Superior temporal gyrus (tissue), 1 donor: ENCODE data around the gene ZNF451.

Experiments used
- DNase-seq: peaks from one replicate; pipeline ENCODE4 v3.0.0-alpha.2; 2016; ENCODE audit errors: extremely low spot score

The ZNF451 gene

DNA sequence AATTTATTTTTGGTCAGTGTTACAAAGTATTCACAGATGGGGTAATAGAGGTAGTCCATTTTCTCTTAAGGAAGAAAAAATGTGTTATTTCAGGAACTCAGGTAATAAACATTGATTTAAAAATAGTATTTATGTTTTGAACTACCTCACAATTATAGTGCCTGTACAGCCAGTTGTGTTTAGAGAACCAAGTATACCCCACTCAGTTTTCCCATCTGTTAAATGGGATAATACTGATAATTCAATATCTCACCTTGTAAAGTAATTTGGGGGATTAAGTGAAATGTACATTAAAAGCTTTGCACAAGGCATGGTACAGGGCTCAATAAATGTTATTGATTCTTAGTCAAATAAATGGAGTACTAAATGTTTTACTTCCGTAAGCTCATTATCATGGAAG lies 4.7 kb downstream of the ZNF451 start:
- DNase-seq = no peak

- DNase-seq = no peak
These were observed 7.6 kb downstream of the ZNF451 start for GRCh38 chr6:57097596-57097995.

DNA sequence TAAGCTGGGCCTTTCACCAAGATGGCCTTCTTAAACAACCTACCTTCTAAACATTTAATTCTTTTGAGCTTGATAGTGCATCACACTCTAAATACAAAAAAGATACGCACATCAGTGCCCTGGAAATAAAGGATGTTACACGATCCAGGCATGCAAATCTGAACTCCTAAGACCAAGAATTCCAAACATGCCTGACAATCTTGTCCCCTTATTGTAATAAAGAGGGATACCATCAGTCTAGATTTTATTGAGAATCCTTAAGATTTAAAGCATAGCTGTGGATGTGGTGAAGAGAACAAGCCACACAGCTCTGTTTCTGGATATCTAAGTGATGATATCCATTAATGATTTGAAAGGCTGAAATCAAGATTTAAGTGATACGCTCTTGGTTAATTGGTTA lies 13.0 kb downstream of the ZNF451 start:
- no peak for DNase-seq

GRCh38 chr6:57104336-57104735 lies 14.3 kb downstream of the ZNF451 start:
- DNase-seq = no peak

GRCh38 chr6:57106990-57107389 lies 17.0 kb downstream of the ZNF451 start:
- no peak for DNase-seq

DNA sequence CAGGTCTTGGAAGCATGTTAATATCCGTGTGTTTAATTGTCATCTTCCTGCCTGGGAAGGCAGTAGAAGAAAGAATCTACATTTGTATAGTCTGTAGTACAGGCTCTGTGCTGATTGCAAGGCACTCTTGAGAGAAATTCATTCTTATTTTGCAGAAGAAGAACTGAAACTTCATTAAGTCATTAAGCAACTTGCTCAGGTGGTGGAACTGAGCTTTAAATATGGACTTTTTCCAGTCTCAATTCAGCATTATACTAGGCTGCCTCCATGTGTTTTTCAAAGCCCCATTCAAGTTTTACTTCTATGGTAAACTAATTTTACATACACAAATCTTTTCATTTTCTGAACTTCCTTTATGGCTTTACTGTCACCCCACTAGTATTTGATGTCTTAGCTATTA lies 18.7 kb downstream of the ZNF451 start:
- no peak for DNase-seq

- peak; percentile 17 for DNase-seq
These were observed 19.9 kb downstream of the ZNF451 start for GRCh38 chr6:57109880-57110279.

GRCh38 chr6:57113105-57113504 lies 23.1 kb downstream of the ZNF451 start:
- DNase-seq = no peak

- no peak for DNase-seq
These were observed 26.8 kb downstream of the ZNF451 start for GRCh38 chr6:57116776-57117175.

GRCh38 chr6:57117796-57118195 lies 27.8 kb downstream of the ZNF451 start:
- DNase-seq = no peak

DNA sequence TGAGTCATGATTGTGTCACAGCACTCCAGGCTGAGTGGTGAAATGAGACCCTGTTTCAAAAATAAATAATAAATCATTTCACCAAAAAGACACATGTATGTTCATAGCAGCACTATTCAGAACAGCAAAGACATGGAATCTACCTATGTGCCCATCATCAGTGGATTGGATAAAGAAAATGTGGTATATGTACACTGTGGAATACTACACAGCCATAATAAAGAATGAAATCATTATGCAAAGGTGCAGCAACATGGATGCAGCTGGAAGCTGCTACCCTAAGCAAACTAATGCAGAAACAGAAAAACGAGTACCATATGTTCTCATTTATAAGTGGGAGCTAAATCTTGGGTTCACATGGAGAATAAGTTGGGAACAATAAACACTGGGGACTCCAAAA lies 33.1 kb downstream of the ZNF451 start:
- no peak for DNase-seq

GRCh38 chr6:57127763-57128162 lies 37.8 kb downstream of the ZNF451 start:
- peak; percentile 30 for DNase-seq

DNA sequence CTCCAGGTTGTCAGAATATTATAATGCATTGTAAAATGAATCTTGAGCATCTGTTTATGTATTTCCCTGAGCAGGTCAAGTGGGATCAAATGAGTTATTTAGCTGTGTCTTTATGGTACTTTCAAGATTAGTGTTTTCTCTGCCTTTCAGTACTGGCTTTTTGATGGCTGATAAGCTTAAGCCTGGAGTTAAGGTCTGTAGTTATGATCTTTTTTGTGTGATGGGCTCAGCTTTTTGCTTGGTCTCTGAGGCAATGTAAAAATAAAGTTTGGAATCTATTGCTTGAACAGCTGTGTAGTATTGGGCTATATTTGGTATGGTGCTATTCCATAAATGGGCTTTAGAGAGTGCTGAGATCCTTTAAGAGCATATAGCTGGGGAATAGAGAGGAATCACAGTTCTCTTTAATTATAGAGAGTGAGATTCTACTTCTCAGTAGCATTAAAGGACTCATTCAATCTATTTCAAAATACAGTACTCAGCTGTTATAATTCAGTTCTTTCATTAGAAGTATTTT lies 40.7 kb downstream of the ZNF451 start:
- DNase-seq = no peak

DNA sequence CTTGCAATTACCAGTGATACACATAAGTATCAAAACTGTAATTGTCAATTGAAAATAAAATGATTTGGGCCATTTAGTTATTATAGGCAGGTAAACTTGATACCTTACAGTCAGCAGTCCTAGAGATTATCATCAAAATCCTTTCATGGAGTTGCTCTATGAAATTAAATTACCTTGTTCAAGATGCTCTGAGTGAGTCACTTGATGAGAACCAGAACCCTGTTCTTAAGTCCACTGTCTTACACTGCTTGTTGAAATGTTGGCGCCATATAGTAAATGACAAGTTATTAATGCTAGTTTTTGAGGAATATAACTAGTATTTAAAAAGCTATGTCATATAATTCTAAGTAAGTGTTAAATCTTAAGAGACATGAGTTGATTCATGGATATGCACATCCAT lies 45.0 kb downstream of the ZNF451 start:
- DNase-seq = no peak

GRCh38 chr6:57135885-57136284 lies 45.9 kb downstream of the ZNF451 start:
- peak; percentile 23 for DNase-seq

DNA sequence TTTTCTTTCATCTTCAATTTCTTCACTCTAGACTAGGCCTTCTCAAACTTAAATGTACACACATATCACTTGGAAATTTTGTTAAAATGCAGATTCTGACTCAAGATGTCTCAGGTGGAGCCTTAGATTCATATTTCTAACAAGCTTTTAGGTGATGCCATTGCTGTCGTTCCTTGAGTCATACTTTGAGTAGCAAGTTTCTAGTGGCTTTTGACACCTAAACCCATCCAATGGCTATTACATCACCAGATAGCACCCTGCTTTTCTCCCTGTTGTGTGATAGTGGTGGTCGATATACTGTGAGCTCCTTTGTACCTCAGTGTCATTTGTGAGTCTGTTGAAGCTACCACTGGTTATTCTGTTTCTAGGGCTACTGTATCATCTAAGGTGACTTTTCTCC lies 47.4 kb downstream of the ZNF451 start:
- no peak for DNase-seq

DNA sequence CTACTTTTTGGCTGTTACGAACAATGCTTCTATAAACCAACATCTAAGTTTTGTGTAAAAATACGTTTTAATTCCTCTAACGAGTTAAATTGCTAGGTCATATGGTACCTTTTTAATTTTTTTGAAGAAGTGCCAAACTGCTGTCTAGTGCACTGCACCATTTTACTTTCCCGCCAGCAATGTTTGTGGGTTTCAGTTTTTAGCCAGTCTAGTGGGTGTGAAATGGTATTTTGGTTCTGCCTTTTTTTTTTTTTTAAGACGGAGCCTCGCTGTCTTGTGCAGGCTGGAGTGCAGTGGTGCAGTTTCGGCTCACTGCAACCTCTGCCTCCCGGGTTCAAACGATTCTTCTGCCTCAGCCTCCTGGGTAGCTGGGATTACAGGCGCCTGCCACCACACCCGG lies 48.0 kb downstream of the ZNF451 start:
- no peak for DNase-seq

- no peak for DNase-seq
These were observed 51.6 kb downstream of the ZNF451 start for GRCh38 chr6:57141451-57142177.

- no peak for DNase-seq
These were observed 52.2 kb downstream of the ZNF451 start for GRCh38 chr6:57142178-57142525.

DNA sequence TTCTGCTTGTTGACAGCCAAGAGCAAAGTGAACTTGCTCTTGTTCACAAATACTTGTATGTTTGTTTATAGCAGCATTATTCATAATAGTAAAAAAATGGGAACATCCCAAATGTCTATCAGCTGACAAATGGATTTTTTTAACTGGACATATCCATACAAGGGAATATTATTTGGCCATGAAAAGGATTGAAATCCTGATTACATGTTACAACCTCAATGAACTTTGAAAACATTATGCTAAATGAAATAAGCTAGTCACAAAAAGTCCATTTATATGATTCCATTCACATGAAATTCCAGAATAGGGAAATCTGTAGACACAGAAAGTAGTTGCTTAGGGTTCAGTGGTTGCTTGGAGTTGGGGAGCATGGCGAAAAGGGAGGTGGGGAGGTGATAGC lies 53.7 kb downstream of the ZNF451 start:
- DNase-seq = no peak

GRCh38 chr6:57147401-57147800 lies 57.4 kb downstream of the ZNF451 start:
- DNase-seq = no peak

- no peak for DNase-seq
These were observed 58.2 kb downstream of the ZNF451 start for GRCh38 chr6:57147955-57148858.

- DNase-seq = no peak
These were observed 68.7 kb downstream of the ZNF451 start for GRCh38 chr6:57158658-57159057.
